IPS-18c (cell line): ENCODE results near the gene UBALD2.

Source experiments
- H3K4me3 ChIP-seq: 2 replicates; pipeline ENCODE4 v1.7.0; 2013; ENCODE audit warnings: low read depth, mild to moderate bottlenecking, low read length, moderate library complexity; ENCODE audit not compliant: insufficient read depth
- H3K9me3 ChIP-seq: one replicate; pipeline ENCODE4 v1.6.1; 2013; ENCODE audit warnings: mild to moderate bottlenecking, low read length, moderate library complexity; ENCODE audit not compliant: control insufficient read depth, insufficient read depth

The UBALD2 gene

GRCh38 chr17:76271669-76272540, 6.8 kb downstream of the UBALD2 start:
- Histone ChIP-seq H3K4me3 (no peak overlapping the region), H3K9me3 (no peaks in the 10 kb centered on the region)

DNA sequence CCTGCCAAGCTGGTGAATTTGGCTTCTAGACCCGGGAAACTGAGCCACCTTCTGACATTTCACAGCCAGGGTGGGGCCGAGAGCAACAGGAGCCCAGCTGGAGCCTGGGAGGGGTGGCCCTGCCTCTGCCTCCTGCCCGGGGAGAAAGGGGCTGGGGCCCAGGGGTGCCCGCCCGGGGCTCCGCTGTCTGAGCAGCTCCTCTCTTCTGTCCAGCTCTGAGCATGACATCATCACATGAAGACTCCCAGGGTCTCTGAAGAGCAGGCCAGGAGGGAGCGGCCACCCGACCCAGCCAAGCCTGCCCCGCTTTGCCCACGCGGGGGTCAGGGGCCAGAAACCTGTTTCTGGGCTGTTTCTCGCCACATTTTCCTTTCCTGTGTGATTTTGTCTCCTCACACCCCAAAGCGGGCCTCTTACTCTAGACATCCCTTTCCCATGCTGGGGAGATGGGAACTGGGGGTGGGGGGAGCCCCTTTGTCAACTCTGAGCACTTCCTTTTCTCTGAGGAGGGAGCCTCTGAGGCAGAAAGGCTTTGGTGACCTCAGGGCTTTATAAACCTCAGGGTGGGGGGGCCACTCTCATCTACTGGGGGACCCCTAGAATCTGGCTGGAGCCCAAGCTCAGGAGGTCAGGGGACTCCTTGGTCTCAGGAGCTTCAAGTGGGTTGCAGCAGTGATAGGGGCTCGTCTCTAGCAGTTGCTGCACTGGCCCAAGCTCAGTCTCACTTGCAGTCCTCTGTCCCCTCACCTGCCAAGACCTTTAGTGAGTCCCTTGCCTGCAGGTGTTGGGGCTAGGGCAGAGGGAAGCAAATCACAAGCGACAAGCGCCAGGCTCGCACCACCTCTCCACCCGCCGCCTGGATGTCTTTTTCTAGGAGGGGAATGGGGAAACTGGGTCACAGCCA, 7.6 kb downstream of the UBALD2 start:
- Histone ChIP-seq H3K4me3 (no peak overlapping the region), H3K9me3 (no peaks in the 10 kb centered on the region)

- H3K9me3 ChIP-seq, result no peaks in the 10 kb centered on the region
- no peak overlapping the region for H3K4me3 ChIP-seq
Observed at GRCh38 chr17:76273445-76274111, 8.4 kb downstream of the UBALD2 start.

- no peaks in the 10 kb centered on the region for H3K9me3 ChIP-seq
- H3K4me3 ChIP-seq, result no peak overlapping the region
Observed at GRCh38 chr17:76274112-76274956, 9.2 kb downstream of the UBALD2 start.

DNA sequence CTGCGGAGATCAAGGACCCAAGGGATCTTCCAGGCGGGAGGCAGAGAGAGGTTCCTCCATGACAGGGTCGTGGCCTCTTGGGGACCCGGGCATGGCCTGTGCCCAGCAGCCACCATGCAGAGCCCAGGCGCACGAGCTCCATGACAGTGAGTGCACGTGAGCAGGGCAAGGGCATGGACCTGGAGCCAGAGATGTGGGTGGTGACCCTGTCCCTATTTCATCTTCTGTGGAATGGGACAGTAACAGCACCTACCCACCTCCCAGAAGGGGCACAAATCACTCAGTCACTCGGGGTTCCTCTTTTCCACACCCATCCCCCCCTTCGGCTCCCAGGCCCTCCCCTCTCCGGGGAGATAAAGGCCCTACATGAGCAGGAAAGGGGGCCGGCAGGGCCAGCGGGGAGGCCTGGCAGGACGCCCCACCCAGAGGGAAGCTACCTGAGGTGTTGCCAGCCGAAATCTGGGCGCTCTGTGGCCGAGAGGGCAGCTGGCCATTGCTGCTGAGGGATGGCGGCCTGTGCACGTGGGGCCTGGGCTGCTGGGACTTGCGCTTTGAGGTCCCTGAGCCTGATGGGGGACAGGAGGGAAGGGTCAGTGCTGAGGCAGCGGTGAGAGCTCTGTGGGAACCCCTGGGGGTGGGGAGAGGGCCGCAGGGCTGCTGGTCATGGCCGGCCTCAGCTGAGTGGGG, 10.4 kb downstream of the UBALD2 start:
- no peaks in the 10 kb centered on the region for H3K9me3 ChIP-seq
- no peak overlapping the region for H3K4me3 ChIP-seq

GRCh38 chr17:76276069-76276431, 10.9 kb downstream of the UBALD2 start:
- no peak overlapping the region for H3K4me3 ChIP-seq
- H3K9me3 ChIP-seq, result no peaks in the 10 kb centered on the region

- Histone ChIP-seq H3K9me3 (no peaks in the 10 kb centered on the region), H3K4me3 (no peak overlapping the region)
Observed at GRCh38 chr17:76276461-76277299, 11.5 kb downstream of the UBALD2 start.

- Histone ChIP-seq H3K4me3 (no peak overlapping the region), H3K9me3 (no peaks in the 10 kb centered on the region)
Observed at GRCh38 chr17:76277300-76278267, 12.4 kb downstream of the UBALD2 start.

GRCh38 chr17:76278268-76278908, 13.2 kb downstream of the UBALD2 start:
- Histone ChIP-seq H3K4me3 (no peak overlapping the region), H3K9me3 (no peaks in the 10 kb centered on the region)

DNA sequence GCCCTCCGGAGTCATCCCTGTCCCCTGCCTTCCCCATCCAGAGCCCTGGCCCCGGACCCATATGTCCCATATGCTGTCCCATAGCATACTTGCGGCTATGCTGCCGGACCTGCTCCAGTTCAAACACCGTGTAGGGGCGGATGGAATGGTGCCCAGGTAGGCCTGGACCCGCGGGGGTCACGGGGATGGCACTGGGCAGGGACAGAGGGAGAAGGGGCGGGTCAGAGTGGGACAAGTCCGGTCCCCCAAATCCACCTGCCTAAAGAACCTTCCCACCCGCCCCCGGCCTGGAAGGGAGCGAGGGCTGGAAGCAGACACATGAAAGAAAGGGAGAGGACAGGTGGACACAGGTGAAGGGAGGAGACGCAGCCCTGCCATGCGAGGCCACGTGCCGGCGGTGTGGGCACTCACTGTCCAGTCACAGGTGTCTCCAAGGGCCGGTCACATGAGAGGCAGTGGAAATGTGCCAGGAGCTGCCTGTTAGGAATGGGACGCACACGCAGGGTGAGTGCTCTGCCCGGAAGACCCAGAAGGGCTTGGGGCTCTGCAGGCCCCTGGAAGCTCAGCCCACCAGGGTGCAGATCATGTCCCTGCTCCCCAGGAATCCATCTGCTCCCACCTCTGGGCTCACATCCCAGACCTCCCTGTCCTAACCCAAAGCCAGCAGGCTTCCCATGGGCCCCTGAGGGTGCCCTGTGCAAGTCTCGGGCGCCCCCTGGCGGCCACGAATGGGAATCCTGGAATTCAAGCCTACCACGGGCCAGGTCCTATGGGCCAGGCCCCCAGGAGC, 14.0 kb downstream of the UBALD2 start:
- H3K9me3 ChIP-seq, result no peaks in the 10 kb centered on the region
- no peak overlapping the region for H3K4me3 ChIP-seq

DNA sequence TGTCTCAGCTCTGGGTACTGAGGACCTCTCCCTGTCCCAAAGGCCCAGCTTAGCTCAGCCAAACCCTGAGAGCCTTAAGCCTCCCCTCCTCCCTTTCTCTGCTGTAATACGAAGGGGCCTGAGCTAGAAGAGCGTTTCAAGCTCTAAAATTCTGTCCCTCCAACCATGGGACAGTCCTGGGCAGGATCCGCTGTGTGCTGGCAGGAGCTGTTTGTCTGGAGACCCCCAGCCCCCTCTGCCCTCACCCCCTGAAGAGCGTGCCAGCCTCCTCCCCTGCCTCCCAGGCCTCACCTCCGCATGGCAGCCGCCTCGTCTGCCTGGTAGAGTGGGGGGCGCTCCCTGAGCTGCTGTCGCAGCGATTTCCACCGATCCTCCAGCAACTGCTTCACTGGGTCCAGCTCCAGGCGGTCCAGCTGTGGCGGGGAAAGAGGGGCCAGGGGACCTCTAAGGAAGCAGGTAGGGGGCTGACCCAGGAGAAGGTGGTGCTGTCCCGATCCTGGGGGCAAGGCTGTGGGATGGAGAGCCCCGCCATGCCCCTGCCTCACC, 14.7 kb downstream of the UBALD2 start:
- H3K4me3 ChIP-seq, result no peak overlapping the region
- no peaks in the 10 kb centered on the region for H3K9me3 ChIP-seq

GRCh38 chr17:76280650-76281049, 15.5 kb downstream of the UBALD2 start:
- Histone ChIP-seq H3K9me3 (no peaks in the 10 kb centered on the region), H3K4me3 (no peak overlapping the region)

- Histone ChIP-seq H3K4me3 (no peak overlapping the region), H3K9me3 (no peaks in the 10 kb centered on the region)
Observed at GRCh38 chr17:76281573-76282371, 16.6 kb downstream of the UBALD2 start.
